Thyroid gland (tissue), 4 donors: Measurements from ENCODE around the gene SLC33A1.

Experiments
- POLR2A ChIP-seq, 2 donors: fragments of 450-650 bp; IDR thresholded peaks; one replicate each; pipeline ENCODE4 v1.6.1; 2017; ENCODE audit warnings: antibody characterized with exemption in 2 of 2, mild to moderate bottlenecking in 2 of 2, moderate library complexity in 1 of 2
- TF ChIP-seq, protein P1 (sequence below), 6 experiments: fragments of 200-600 bp in 3 of 6; fragments of 450-650 bp in 3 of 6; sonication (generic) in 3 of 6; IDR thresholded peaks; one replicate each; pipeline ENCODE4 v1.5.1; 2016 to 2019; ENCODE audit warnings: antibody characterized with exemption in 6 of 6, mild to moderate bottlenecking in 2 of 6, inconsistent platforms in 1 of 6, moderate library complexity in 1 of 6

DNA sequence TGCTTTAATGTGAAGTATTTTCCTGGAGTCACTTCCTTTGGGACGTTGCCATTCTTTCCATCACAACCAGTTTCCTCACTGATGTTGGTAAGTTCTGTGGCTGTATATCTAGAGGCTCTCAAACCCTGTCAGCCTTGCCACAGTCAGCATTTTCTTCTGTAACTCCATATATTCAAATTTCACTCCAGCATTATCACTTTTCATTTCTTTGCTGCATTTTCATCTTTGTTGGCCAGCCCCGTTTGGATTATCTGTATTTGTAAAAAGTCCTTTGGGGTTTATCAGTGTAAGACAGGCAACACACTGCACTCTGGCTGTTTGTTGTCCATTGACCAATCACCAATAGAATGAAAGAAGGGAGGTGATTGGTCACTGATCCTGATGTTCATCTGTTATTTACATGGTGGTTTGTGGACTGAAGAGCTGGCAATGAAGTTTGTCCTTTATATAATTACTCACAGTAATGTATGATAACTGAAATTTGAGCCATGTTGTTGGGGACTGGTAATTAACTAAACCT is 36.5 kb upstream of the SLC33A1 start:
- TF ChIP-seq POLR2A (IDR thresholded peaks at IDR 0.05) = no peak
- TF ChIP-seq, protein P1, sequence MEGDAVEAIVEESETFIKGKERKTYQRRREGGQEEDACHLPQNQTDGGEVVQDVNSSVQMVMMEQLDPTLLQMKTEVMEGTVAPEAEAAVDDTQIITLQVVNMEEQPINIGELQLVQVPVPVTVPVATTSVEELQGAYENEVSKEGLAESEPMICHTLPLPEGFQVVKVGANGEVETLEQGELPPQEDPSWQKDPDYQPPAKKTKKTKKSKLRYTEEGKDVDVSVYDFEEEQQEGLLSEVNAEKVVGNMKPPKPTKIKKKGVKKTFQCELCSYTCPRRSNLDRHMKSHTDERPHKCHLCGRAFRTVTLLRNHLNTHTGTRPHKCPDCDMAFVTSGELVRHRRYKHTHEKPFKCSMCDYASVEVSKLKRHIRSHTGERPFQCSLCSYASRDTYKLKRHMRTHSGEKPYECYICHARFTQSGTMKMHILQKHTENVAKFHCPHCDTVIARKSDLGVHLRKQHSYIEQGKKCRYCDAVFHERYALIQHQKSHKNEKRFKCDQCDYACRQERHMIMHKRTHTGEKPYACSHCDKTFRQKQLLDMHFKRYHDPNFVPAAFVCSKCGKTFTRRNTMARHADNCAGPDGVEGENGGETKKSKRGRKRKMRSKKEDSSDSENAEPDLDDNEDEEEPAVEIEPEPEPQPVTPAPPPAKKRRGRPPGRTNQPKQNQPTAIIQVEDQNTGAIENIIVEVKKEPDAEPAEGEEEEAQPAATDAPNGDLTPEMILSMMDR (IDR thresholded peaks at IDR 0.05) = no peak
